Stimulated activated CD4-positive, alpha-beta T cell treated with anti-CD3 and anti-CD28 coated beads, TNF-alpha, amount 100 ng/mL, for 24 hours (primary cell): Measurements from ENCODE around the gene HOXD11.

Experiments used
- DNase-seq, 3 experiments: peaks; one replicate each; pipeline ENCODE4 v3.0.0-alpha.2; 2020; ENCODE audit warnings: low read depth in 3 of 3

The HOXD11 gene

GRCh38 chr2:176105078-176105729 is 1.9 kb upstream of the HOXD11 start:
- no peak for DNase-seq

DNA sequence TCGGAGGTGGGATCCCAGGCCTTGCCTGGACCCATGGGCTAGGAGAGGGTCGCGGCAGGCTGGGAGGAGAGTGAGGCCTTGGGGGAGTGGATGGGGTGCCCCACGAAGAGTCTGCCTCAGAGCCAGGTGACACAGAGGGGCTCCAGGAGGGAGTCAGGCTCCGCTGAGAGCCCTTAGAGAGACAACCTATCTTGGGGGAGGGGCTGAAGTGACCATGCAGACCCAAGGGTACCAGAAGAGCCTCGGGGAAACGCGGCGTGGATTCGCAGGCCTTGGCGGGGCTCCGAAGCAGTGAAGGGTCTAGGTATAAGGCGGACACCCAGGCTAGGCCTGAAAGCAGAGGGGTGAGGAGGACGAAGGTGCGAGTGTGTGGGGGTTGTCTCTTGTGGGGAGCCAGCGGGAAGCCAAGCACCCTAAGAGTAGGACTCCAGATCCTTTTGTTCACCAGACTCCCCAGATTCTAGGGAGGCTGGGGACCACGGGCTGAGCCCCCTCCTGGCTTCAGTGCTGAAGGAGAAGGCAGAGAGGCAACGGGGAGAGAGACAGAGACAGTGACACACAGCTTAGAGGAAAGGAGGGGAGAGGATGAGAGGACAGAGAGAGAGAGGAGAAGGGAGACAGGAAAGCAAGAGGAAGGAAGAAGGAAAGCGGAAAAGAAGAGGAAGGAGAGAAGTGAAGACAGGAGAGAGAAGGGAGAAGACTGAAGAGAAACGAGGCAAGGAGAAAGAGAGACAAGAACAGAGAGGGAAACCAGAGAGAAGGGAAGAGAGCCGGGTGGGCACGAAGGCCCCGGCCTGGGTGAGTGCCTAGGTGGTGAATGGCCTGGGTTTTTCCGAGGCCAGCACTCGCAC is 1.1 kb upstream of the HOXD11 start:
- no peak for DNase-seq

DNA sequence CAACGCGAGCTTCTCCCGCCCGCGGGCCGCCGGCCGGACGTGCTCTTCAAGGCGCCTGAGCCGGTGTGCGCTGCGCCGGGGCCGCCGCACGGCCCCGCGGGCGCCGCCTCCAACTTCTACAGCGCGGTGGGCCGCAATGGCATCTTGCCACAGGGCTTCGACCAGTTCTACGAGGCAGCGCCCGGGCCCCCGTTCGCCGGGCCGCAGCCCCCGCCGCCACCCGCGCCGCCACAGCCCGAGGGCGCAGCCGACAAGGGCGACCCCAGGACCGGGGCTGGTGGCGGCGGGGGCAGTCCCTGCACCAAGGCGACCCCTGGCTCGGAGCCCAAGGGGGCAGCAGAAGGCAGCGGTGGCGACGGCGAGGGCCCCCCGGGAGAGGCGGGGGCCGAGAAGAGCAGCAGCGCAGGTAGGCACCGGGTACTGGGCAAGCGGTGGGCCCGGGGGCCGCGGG is 676 bp downstream of the HOXD11 start:
- DNase-seq: no peak

DNA sequence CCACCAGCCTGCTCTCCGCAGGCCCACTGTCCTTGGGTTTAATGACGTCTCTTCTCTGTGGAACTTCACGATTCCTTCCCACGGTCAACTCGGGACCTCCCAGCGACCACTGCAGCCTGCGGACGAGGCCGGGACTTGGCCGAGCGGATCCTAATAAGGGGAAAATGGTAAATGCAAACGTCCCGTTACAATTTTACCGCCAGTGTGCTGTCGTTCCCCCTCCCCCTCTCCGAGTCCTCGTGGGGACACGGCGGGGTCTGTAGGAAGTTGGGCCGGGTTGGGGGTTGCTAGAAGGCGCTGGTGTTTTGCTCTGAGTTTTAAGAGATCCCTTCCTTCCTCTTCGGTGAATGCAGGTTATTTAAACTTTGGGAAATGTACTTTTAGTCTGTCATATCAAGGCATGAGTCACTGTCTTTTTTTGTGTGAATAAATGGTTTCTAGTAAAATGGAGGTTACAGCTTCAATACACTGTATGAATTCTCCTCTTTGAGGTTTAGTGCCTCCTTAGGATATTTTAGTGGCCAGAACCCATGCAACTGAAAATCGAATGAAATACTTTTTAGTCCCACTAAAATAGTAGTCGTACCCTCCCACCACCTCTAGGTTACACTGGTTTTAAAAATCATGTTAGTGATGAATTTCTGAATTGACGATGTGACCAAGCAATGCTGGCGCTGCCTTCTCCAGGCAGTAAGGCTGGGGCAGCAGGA is 2.3 kb downstream of the HOXD11 start:
- DNase-seq: no peak

DNA sequence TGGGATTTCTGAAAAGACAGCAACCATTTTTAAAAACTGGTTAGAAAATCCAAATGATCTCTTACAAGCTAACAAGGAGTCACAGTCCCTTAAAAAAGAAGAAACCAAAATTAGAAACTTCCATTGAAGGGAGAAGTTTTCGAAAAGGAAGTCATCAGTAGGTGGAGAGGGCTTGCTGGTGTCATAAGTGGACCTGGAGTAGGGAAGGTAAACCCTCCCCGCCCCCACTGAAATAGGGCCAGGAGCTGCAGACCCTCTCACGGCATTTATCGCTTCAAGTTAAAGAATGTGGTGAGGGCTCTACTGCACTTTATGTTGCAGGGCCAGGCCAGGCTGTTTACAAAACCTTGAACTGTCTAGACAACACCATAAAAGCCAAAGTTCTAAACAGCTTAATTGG is 2.9 kb downstream of the HOXD11 start:
- DNase-seq: no peak

DNA sequence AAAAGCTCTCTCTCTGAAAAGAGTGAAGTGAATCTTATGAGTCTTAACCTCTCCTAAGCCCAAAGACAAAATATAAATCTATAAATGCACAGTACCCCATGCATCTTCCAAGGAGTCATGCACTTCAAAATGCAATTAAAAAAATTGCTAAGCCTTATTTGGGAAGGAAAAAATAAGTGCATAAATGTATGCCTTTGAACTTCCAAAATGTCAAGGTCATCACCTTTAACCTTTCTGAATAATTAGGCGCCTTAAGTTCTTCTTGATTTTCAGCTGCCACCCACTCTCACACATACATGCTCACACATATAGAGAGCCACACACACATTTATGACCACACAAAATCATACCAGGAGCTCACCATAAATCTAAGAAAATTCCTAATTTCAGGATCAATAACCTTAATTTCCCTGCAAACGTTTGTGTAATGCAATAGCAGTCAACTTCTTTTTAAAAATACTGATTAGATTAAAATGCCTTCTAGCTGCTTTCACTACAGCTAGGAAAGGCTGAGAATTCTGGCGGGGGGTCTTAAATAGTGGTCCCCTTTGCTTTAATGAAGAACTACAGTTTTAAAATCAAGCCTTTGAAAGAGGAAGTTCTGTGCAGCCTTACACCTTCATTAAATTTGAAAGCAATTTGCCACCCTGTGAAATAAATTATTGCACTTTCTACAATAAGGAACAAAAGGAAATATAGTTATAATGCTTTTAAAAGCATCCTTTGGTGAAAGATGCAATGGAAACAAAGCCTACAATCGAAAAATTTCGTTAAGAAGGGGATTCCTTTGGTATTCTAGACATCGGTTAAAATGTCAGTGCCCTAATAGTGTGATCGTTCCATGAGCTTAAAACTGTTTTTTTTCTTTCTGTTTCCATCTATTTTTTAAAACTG is 3.6 kb downstream of the HOXD11 start:
- DNase-seq: no peak

GRCh38 chr2:176111309-176111663 is 4.2 kb downstream of the HOXD11 start:
- no peak for DNase-seq

DNA sequence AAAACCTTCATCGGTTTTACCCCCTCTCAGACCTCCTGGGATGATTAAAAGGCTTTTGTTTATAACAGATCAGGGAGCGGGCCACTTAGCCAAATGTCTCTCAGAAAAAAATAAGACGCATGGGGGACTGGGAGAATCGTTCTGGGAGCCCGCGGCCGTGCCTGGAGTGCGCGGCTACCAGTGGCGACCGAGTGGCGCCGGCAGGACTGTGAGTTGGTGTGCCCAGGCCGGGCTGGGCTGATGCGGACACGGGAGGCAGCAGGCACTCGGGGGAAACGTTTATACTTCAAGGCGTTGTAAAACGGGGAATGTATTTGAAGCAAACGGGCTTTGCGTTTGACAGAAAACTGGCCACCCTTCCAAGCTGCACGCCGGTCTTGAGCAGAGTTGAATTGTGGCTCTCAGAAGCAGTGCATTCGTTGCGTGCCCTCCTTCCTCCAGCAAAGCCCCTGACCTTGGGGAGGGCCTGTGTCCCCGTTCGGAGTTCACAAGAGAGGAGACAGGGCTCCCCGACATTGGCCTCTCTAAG is 4.8 kb downstream of the HOXD11 start:
- DNase-seq: no peak

DNA sequence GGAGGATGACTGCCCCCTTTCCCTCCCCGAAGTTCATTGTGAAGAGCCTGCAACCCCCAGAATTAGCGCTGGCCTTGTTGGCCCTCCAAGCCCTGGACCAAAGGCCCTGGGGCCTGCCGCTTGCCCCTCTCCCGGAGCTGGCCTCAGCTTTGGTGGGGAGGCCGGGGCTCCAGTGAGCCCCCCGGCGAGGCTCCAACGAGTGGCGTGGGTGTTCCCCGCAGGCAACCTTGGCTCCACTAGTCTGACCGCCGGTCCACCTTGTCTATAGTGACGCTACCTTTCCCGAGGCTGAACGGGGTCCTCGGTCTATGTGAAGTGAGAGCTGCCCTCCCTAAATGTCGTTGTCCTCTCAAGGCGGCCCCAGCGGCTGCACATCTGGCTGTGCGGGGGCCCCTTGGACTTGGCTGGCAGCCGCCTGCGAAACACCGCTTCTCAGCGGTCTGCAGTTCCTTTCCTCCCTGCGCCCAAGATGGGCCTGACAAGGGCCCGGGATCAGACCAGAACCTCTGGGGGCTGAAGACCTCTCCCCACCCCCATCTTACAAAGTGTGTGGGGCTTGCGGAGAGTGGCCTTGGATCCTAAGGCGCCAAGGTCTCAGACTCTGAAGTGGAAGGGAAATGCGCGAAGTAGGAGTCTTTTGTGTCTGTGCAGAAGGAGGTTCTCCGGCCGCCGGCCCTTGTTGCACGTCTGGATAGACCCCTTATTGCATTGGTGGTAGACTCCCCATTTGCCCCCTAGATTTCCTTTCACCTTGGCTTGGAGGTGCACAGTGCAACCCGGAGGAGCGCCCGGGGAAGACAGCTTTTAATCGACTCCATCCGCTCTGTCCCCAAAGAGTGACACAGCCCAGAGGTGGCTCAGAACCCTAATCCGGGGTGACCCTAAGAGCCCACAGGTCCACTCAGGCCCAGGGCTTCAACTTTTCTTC is 5.6 kb downstream of the HOXD11 start:
- DNase-seq: no peak

- no peak for DNase-seq
Observed at GRCh38 chr2:176114120-176114929, 7.2 kb downstream of the HOXD11 start.

DNA sequence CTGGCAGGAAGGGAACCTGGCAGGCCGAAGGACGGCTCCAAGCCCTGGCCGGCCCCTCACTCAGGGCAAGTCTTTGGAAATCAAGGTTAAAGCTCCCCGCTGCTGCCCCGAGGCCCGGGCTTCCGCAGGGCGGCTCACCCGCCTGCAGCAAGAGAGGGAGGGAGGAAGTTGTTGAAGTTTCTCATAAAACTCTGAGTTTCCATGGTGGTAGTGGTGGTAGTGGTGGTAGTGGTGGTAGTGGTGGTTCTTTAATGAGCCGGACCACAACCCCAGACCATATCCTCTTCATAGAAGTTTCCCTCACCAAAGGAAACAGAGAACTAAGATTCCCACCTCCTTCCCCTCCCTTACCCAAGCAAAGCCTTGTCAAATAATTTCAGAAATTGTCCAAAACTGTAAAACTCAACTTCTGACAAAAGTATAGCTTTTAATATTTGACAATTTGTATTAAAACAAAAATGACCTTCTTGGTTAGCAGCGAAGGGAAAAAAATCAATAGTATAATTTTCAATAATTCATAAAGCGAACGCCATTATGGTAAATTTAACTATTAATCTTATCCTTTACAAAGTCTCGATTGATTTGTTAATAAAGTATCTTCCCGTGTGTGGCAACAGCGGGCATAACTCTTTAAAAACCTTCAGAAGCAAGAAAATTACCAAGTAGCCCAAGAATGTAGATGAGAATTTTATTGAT is 8.0 kb downstream of the HOXD11 start:
- no peak for DNase-seq

- DNase-seq: no peak
Observed at GRCh38 chr2:176115883-176116813, 9.1 kb downstream of the HOXD11 start, which contains the start of gene HOXD10. HOXD10 (plus strand) TSS chr2:176116778; CDS start chr2:176116834, 56 bp downstream.

- DNase-seq: no peak
Observed at GRCh38 chr2:176117162-176117822, 10.2 kb downstream of the HOXD11 start.

GRCh38 chr2:176117823-176118371 is 10.8 kb downstream of the HOXD11 start:
- no peak for DNase-seq

DNA sequence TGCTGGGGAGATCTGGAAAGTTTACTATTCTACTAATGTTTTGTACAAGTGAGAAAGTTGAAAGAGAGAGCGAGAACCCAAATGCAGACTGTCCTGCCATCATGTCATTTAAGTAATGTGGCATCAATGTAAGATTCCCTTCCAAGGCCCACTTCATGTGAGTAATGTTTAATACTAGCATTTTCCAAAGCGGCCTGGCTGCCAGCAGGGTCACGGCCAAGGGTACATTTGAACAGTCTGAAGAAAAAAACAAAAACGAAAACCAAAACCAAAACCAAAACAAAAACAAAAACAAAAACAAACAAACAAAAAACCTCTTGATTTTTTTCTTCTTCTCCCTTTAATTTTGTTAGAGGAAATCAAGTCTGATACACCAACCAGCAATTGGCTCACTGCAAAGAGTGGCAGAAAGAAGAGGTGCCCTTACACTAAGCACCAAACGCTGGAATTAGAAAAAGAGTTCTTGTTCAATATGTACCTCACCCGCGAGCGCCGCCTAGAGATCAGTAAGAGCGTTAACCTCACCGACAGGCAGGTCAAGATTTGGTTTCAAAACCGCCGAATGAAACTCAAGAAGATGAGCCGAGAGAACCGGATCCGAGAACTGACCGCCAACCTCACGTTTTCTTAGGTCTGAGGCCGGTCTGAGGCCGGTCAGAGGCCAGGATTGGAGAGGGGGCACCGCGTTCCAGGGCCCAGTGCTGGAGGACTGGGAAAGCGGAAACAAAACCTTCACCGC is 11.7 kb downstream of the HOXD11 start:
- no peak for DNase-seq
